AG10803 (cell line): ENCODE data around the gene VIT.

Source experiments
- DNase-seq: peaks from one replicate; pipeline ENCODE4 v3.0.0; 2010; ENCODE audit warnings: low read depth
- H3K4me3 ChIP-seq: 2 replicates; pipeline ENCODE4 v1.5.1; 2011; ENCODE audit warnings: mild to moderate bottlenecking, low read length, control low read depth
- CTCF ChIP-seq: conservative IDR thresholded peaks from 2 replicates; pipeline ENCODE4 v1.5.1; 2011; ENCODE audit warnings: mild to moderate bottlenecking, low read length, control low read depth, inconsistent platforms

Gene VIT

GRCh38 chr2:36731941-36732672, 35.6 kb downstream of the VIT start:
- no peak overlapping the region for H3K4me3 ChIP-seq
- no peak for TF ChIP-seq CTCF
- peak; percentile 90 for DNase-seq

- TF ChIP-seq CTCF: no peak
Observed at GRCh38 chr2:36732673-36733036, 36.1 kb downstream of the VIT start.

GRCh38 chr2:36733215-36733614, 36.7 kb downstream of the VIT start:
- no peak for DNase-seq
- no peak for TF ChIP-seq CTCF
- no peak overlapping the region for H3K4me3 ChIP-seq

More at GRCh38 chr2:36732673-36733036, 36.1 kb downstream of the VIT start:
- H3K4me3 ChIP-seq: no peak overlapping the region
- no peak for DNase-seq

GRCh38 chr2:36734304-36734703, 37.8 kb downstream of the VIT start:
- no peak for DNase-seq
- no peak for TF ChIP-seq CTCF
- H3K4me3 ChIP-seq: no peak overlapping the region

GRCh38 chr2:36737131-36737750, 40.7 kb downstream of the VIT start:
- no peak overlapping the region for H3K4me3 ChIP-seq
- no peak for DNase-seq
- no peak for TF ChIP-seq CTCF

- DNase-seq: no peak
- TF ChIP-seq CTCF: no peak
- H3K4me3 ChIP-seq: no peak overlapping the region
Observed at GRCh38 chr2:36740061-36740460, 43.6 kb downstream of the VIT start.
